Gastroesophageal sphincter (tissue), 4 donors: Measurements from ENCODE around the gene ZFHX3. TPM values are rescaled to one million over a fixed set of nuclear protein-coding genes. Genes with fewer than 3 reads are reported as not detected.

Experiments
- ATAC-seq: fragments of 150-250 bp; one replicate; pipeline ENCODE4 v1.9.1; 2016; ENCODE audit warnings: mild to moderate bottlenecking, moderate library complexity
- H3K27ac ChIP-seq, 4 donors: fragments of 200-600 bp; sonication (generic) in 3 of 4; 1 replicate in 3 of 4; 2 replicates in 1 of 4; pipeline ENCODE4 v1.5.1; 2016 to 2019
- H3K27me3 ChIP-seq: fragments of 200-600 bp; sonication (generic); one replicate; pipeline ENCODE4 v1.5.1; 2019
- H3K36me3 ChIP-seq, 2 donors: fragments of 200-600 bp; sonication (generic); one replicate each; pipeline ENCODE4 v1.5.1; 2019; ENCODE audit warnings: control low read depth in 1 of 2
- H3K4me1 ChIP-seq, 3 donors: fragments of 200-600 bp; sonication (generic); 1 replicate in 2 of 3; 2 replicates in 1 of 3; pipeline ENCODE4 v1.5.1; 2016 to 2019; ENCODE audit warnings: control low read depth in 2 of 3
- H3K4me3 ChIP-seq, 2 donors: fragments of 200-600 bp; sonication (generic); one replicate each; pipeline ENCODE4 v1.5.1; 2019; ENCODE audit warnings: mild to moderate bottlenecking in 1 of 2, moderate library complexity in 1 of 2
- H3K9me3 ChIP-seq, 3 donors: fragments of 200-600 bp; sonication (generic); one replicate each; pipeline ENCODE4 v1.5.1; 2017 to 2019; ENCODE audit warnings: control low read depth in 2 of 3
- CTCF ChIP-seq, 4 experiments: fragments of 200-600 bp in 2 of 4; fragments of 450-650 bp in 2 of 4; sonication (generic) in 1 of 4; IDR thresholded peaks; one replicate each; pipeline ENCODE4 v1.5.1; 2017 to 2019; ENCODE audit warnings: antibody characterized with exemption in 4 of 4, mild to moderate bottlenecking in 2 of 4, moderate library complexity in 2 of 4
- EP300 ChIP-seq: sonication (generic); formaldehyde crosslinking; IDR thresholded peaks from one replicate; pipeline ENCODE4 v1.6.1; 2017; ENCODE audit warnings: antibody characterized with exemption, mild to moderate bottlenecking
- POLR2A ChIP-seq, 2 donors: fragments of 450-650 bp; IDR thresholded peaks; one replicate each; pipeline ENCODE4 v1.6.1; 2017; ENCODE audit warnings: antibody characterized with exemption in 2 of 2, mild to moderate bottlenecking in 2 of 2, moderate library complexity in 1 of 2
- POLR2AphosphoS5 ChIP-seq: sonication (generic); formaldehyde crosslinking; IDR thresholded peaks from one replicate; pipeline ENCODE4 v1.6.1; 2017; ENCODE audit warnings: antibody characterized with exemption
- WGBS, 2 donors: methylation state at CpG; one replicate each; pipeline ENCODE4 v1.1.5; 2018; ENCODE audit warnings: low coverage in 1 of 2; 5-methylcytosine and 5-hydroxymethylcytosine counted together
- total RNA-seq, 4 donors: library from RNA; depleted of rRNA; stranded (reverse); fragments of >200 nt; gene quantifications; one replicate each; pipeline ENCODE4 v1.1.0, GENCODE V29; 2016

The ZFHX3 gene
- total RNA-seq, 4 donors from 2014 or later = 24.0 to 47.1 (median 29.5) TPM

GRCh38 chr16:72884037-72884436 is 163.9 kb downstream of the ZFHX3 start:
- peaks cover 0 to 46% of the 10 kb centered on the region in 2 donors for H3K36me3 ChIP-seq
- no peak overlapping the region for H3K27ac ChIP-seq
- ATAC-seq = no peak
- H3K4me1 ChIP-seq = peaks cover 0 to 6% (median 0%) of the 10 kb centered on the region in 3 donors
- no peaks in the 10 kb centered on the region for H3K9me3 ChIP-seq
- 35 to 49% methylated on average over 4 of the region's 4 CpGs for WGBS, 2 donors
- TF ChIP-seq POLR2A (IDR thresholded peaks at IDR 0.05) (no peak), POLR2AphosphoS5 (no peak), CTCF (IDR thresholded peaks at IDR 0.05) (no peak), EP300 (no peak)
- H3K27me3 ChIP-seq = no peaks in the 10 kb centered on the region
- H3K4me3 ChIP-seq = no peak overlapping the region

- Histone ChIP-seq H3K9me3 (no peaks in the 10 kb centered on the region), H3K36me3 (peaks cover 0 to 6% of the 10 kb centered on the region in 2 donors), H3K27me3 (no peaks in the 10 kb centered on the region), H3K4me1 (peaks cover 0 to 28% (median 0%) of the 10 kb centered on the region in 3 donors), H3K4me3 (no peak overlapping the region), H3K27ac (no peak overlapping the region)
- no peak for ATAC-seq
- TF ChIP-seq EP300 (no peak), POLR2AphosphoS5 (no peak), POLR2A (IDR thresholded peaks at IDR 0.05) (no peak), CTCF (IDR thresholded peaks at IDR 0.05) (no peak)
- 94 to 96% methylated on average over 4 to 9 of the region's 11 CpGs for WGBS, 2 donors
Measured at GRCh38 chr16:72879846-72880245, 168.1 kb downstream of the ZFHX3 start.

- peak overlapping the region in 1 of 4 donors; percentile 19 for H3K27ac ChIP-seq
Measured at GRCh38 chr16:72878301-72879269, 169.3 kb downstream of the ZFHX3 start.

GRCh38 chr16:72877374-72878028 is 170.4 kb downstream of the ZFHX3 start:
- Histone ChIP-seq H3K27me3 (no peaks in the 10 kb centered on the region), H3K9me3 (no peaks in the 10 kb centered on the region), H3K4me3 (no peak overlapping the region), H3K36me3 (no peaks in the 10 kb centered on the region), H3K4me1 (peaks cover 0 to 22% (median 0%) of the 10 kb centered on the region in 3 donors), H3K27ac (peak overlapping the region in 1 of 4 donors; percentile 48)
- peak; percentile 38 for TF ChIP-seq POLR2AphosphoS5
- no peak for TF ChIP-seq CTCF (IDR thresholded peaks at IDR 0.05)
- WGBS, 2 donors = 20 to 57% methylated on average over 3 to 9 of the region's 12 CpGs
- ATAC-seq = peak; percentile 23

More at GRCh38 chr16:72878301-72879269, 169.3 kb downstream of the ZFHX3 start:
- Histone ChIP-seq H3K4me3 (no peak overlapping the region), H3K9me3 (no peaks in the 10 kb centered on the region), H3K4me1 (peaks cover 0 to 22% (median 0%) of the 10 kb centered on the region in 3 donors), H3K36me3 (no peaks in the 10 kb centered on the region), H3K27me3 (no peaks in the 10 kb centered on the region)
- TF ChIP-seq POLR2AphosphoS5 (no peak), CTCF (IDR thresholded peaks at IDR 0.05) (no peak), POLR2A (IDR thresholded peaks at IDR 0.05) (no peak), EP300 (no peak)
- peak; percentile 40 for ATAC-seq
- 95 to 96% methylated on average over 5 to 10 of the region's 19 CpGs for WGBS, 2 donors
